GM21717 (cell line): ENCODE data around the gene RPP38.

ENCODE experiments used
- ATAC-seq: cut with Tn5 transposase; IDR thresholded peaks from one replicate; pipeline ENCODE4 v1.9.1; 2021; ENCODE audit warnings: mild to moderate bottlenecking, moderate library complexity; ENCODE audit not compliant: unreplicated experiment

RPP38 gene

GRCh38 chr10:15149042-15149771, 52.1 kb downstream of the RPP38 start:
- ATAC-seq: no peak

DNA sequence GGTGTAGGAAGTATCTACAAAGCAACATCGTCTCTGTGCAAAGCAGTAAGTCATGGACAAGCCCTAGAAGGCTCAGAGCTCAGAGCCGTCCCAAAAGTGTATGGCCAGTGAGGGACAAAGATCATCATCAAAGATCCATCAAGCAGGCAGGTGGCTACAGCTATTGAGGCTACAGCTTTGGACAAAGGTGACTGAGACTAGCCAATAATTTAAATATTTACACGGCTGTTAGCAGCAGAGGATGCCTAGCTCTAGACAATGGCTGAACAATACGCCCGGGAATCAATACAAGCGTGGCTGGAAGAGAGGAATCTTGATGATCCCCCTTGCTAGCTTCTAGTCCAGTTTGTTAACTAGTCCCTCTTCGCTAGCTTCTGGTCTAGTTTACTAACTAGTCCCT, 53.4 kb downstream of the RPP38 start:
- no peak for ATAC-seq

DNA sequence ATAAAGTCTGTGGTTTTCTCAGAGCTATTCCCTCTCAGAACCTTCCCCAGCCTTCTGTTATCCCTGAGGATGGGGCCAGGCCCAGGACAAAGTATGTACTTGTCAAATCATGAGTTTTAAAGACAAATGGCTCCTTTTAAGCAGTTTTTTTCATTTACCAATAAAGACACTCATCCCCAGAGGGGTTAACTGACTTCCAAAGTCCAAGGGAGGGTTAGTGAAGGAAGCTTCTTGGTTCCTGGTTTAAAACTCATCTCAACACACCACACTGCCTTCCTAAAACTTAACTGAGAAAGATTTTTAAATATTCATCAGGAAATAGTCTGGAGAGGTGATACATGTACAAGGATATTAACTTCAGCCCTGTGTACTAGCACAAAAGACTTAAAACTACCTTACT, 55.4 kb downstream of the RPP38 start:
- no peak for ATAC-seq
